Measurements from ENCODE around the gene ZRANB3. TPM values are rescaled to one million over a fixed set of nuclear protein-coding genes. Genes with fewer than 3 reads are reported as not detected.

The ZRANB3 gene
- total and polyA plus RNA-seq, 2 experiments from 2014 or later, result 10.5 to 16.8 TPM

GRCh38 chr2:135179689-135180088 lies 351.3 kb downstream of the ZRANB3 start (continued):
- TF ChIP-seq, protein P1, sequence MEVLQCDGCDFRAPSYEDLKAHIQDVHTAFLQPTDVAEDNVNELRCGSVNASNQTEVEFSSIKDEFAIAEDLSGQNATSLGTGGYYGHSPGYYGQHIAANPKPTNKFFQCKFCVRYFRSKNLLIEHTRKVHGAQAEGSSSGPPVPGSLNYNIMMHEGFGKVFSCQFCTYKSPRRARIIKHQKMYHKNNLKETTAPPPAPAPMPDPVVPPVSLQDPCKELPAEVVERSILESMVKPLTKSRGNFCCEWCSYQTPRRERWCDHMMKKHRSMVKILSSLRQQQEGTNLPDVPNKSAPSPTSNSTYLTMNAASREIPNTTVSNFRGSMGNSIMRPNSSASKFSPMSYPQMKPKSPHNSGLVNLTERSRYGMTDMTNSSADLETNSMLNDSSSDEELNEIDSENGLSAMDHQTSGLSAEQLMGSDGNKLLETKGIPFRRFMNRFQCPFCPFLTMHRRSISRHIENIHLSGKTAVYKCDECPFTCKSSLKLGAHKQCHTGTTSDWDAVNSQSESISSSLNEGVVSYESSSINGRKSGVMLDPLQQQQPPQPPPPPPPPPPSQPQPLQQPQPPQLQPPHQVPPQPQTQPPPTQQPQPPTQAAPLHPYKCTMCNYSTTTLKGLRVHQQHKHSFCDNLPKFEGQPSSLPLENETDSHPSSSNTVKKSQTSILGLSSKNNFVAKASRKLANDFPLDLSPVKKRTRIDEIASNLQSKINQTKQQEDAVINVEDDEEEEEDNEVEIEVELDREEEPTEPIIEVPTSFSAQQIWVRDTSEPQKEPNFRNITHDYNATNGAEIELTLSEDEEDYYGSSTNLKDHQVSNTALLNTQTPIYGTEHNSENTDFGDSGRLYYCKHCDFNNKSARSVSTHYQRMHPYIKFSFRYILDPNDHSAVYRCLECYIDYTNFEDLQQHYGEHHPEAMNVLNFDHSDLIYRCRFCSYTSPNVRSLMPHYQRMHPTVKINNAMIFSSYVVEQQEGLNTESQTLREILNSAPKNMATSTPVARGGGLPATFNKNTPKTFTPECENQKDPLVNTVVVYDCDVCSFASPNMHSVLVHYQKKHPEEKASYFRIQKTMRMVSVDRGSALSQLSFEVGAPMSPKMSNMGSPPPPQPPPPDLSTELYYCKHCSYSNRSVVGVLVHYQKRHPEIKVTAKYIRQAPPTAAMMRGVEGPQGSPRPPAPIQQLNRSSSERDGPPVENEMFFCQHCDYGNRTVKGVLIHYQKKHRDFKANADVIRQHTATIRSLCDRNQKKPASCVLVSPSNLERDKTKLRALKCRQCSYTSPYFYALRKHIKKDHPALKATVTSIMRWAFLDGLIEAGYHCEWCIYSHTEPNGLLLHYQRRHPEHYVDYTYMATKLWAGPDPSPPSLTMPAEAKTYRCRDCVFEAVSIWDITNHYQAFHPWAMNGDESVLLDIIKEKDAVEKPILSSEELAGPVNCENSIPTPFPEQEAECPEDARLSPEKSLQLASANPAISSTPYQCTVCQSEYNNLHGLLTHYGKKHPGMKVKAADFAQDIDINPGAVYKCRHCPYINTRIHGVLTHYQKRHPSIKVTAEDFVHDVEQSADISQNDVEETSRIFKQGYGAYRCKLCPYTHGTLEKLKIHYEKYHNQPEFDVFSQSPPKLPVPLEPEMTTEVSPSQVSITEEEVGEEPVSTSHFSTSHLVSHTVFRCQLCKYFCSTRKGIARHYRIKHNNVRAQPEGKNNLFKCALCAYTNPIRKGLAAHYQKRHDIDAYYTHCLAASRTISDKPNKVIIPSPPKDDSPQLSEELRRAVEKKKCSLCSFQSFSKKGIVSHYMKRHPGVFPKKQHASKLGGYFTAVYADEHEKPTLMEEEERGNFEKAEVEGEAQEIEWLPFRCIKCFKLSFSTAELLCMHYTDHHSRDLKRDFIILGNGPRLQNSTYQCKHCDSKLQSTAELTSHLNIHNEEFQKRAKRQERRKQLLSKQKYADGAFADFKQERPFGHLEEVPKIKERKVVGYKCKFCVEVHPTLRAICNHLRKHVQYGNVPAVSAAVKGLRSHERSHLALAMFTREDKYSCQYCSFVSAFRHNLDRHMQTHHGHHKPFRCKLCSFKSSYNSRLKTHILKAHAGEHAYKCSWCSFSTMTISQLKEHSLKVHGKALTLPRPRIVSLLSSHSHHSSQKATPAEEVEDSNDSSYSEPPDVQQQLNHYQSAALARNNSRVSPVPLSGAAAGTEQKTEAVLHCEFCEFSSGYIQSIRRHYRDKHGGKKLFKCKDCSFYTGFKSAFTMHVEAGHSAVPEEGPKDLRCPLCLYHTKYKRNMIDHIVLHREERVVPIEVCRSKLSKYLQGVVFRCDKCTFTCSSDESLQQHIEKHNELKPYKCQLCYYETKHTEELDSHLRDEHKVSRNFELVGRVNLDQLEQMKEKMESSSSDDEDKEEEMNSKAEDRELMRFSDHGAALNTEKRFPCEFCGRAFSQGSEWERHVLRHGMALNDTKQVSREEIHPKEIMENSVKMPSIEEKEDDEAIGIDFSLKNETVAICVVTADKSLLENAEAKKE (CRISPR knock-in tag; IDR thresholded peaks at IDR 0.05), result no peak
- TF ChIP-seq JUNB (IDR thresholded peaks at IDR 0.05; ENCODE audit: unreplicated experiment), result no peak
- TF ChIP-seq, protein P2, sequence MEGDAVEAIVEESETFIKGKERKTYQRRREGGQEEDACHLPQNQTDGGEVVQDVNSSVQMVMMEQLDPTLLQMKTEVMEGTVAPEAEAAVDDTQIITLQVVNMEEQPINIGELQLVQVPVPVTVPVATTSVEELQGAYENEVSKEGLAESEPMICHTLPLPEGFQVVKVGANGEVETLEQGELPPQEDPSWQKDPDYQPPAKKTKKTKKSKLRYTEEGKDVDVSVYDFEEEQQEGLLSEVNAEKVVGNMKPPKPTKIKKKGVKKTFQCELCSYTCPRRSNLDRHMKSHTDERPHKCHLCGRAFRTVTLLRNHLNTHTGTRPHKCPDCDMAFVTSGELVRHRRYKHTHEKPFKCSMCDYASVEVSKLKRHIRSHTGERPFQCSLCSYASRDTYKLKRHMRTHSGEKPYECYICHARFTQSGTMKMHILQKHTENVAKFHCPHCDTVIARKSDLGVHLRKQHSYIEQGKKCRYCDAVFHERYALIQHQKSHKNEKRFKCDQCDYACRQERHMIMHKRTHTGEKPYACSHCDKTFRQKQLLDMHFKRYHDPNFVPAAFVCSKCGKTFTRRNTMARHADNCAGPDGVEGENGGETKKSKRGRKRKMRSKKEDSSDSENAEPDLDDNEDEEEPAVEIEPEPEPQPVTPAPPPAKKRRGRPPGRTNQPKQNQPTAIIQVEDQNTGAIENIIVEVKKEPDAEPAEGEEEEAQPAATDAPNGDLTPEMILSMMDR (conservative IDR thresholded peaks at IDR 0.05; ENCODE audit: low read depth in 2 of 2), result no peak

DNA sequence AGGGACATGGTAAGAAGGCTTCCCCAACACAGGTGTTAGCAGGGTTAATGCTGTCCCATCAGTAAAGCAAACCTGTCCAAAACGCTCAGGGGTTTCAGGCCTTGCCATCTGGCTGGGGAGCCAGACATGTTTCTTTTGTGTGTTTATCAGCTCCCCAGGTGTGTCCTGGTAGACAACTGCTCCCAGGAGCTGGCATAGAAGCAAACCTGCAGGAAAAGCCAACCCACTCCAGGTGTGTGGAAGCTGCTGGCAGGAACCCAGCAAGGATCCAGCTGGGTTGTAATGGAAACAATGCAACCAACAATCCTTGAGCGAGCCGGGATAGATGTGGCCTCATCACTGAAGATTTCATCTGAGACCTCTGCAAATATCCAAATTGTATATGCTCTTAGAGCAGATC lies 355.8 kb downstream of the ZRANB3 start:
- Histone ChIP-seq H3K27me3 (ENCODE audit: insufficient read depth) (no peaks in the 10 kb centered on the region), H3K27ac (ENCODE audit: low read depth) (no peak overlapping the region), H3K4me2 (no peak overlapping the region), H3K79me2 (replicated peaks; ENCODE audit: insufficient read depth) (no peaks in the 10 kb centered on the region), H3K9me2 (ENCODE audit: insufficient read depth) (no peaks in the 10 kb centered on the region), H3F3A (replicated peaks; ENCODE audit: low read depth) (no peaks in the 10 kb centered on the region), H3K4me3 (no peak overlapping the region), H3K36me3 (ENCODE audit: insufficient read depth) (no peaks in the 10 kb centered on the region; the same call in 1 of the 2 replicates), H3K4me1 (ENCODE audit: insufficient read depth) (no peaks in the 10 kb centered on the region), H4K20me1 (replicated peaks; ENCODE audit: insufficient read depth) (no peaks in the 10 kb centered on the region), H2AFZ (no peak overlapping the region)
- peak; percentile 40; the same call in 2 of the 3 replicates for ATAC-seq
- DNase-seq (ENCODE audit: low spot score), result no peak
- H3K9me3 Mint-ChIP-seq, result peaks cover 16% of the 10 kb centered on the region
- H3K36me3 Mint-ChIP-seq (ENCODE audit: low read depth), result peaks cover 56% of the 10 kb centered on the region
- H3K4me1 Mint-ChIP-seq, result no peaks in the 10 kb centered on the region
- peak overlapping the region; percentile 45; the same call in 1 of the 2 replicates for H3K27ac Mint-ChIP-seq
- no peak overlapping the region for H3K4me3 Mint-ChIP-seq
- peaks cover 7% of the 10 kb centered on the region for H3K27me3 Mint-ChIP-seq (ENCODE audit: insufficient read depth, low read depth, poor library complexity)
- no peak for TF ChIP-seq CREB1 (CRISPR knock-in tag; IDR thresholded peaks at IDR 0.05; ENCODE audit: low read depth)
- no peak for TF ChIP-seq ZNF114 (CRISPR knock-in tag; IDR thresholded peaks at IDR 0.05)
- no peak for TF ChIP-seq JUNB (IDR thresholded peaks at IDR 0.05; ENCODE audit: unreplicated experiment)
- TF ChIP-seq NANOG (IDR thresholded peaks at IDR 0.05; ENCODE audit: borderline replicate concordance), result no peak
- TF ChIP-seq EZH2phosphoT487 (IDR thresholded peaks at IDR 0.05; ENCODE audit: unreplicated experiment), result no peak
- TF ChIP-seq ETS1 (IDR thresholded peaks at IDR 0.05), result no peak

Data from GM23338 (cell line).